GM10248 (cell line): ENCODE results near the gene B9D2.
A peak's percentile ranks its signal among the peaks of the same experiment; 100 is the strongest.
"Not testable (repeated sequence)": the region's sequence is repeated elsewhere in the genome, so short reads cannot be mapped to it uniquely, and the experiment has no call there.

Experiments
- CTCF ChIA-PET: fragments of 300-600 bp; sonication (Branson Sonifier 250); formaldehyde crosslinking; extraction: SDS; loops from one replicate; lab custom pipeline; 2021; ENCODE audit warnings: antibody characterized with exemption; lab: Yijun Ruan, JAX
- POLR2A ChIA-PET: fragments of 350-650 bp; sonication (Branson Sonifier 250); formaldehyde crosslinking; extraction: SDS; loops from one replicate; lab custom pipeline; 2020; ENCODE audit warnings: antibody characterized with exemption; lab: Yijun Ruan, JAX
- DNase-seq: peaks from one replicate; pipeline ENCODE4 v3.0.0; 2012; ENCODE audit errors: extremely low spot score
- CTCF ChIP-seq: IDR thresholded peaks from 2 replicates; pipeline ENCODE4 v1.5.1; 2012; ENCODE audit warnings: mild to moderate bottlenecking, low read depth; ENCODE audit errors: extremely low read depth, missing control alignments, control extremely low read depth

The B9D2 gene

GRCh38 chr19:41395355-41395754 lies 31.4 kb upstream of the B9D2 start:
- CTCF ChIA-PET: interaction anchor here (0.6 to 4.3 kb wide), 4 partner anchors 15 to 1488 kb away, joined by 3 to 12 read pairs (median 5); partner anchors contain the start of gene B9D2
- TF ChIP-seq CTCF: no peak
- POLR2A ChIA-PET: no interaction called here
- no peak for DNase-seq

- no peak for TF ChIP-seq CTCF
- DNase-seq: no peak
- ChIA-PET POLR2A (no interaction called here), CTCF (interaction anchor here (1.0 to 4.3 kb wide), 3 partner anchors 12 to 56 kb away, joined by 3 to 12 read pairs (median 4); no protein-coding TSS in a partner anchor)
Measured at GRCh38 chr19:41392775-41393174, 28.8 kb upstream of the B9D2 start.

GRCh38 chr19:41391618-41392017 lies 27.7 kb upstream of the B9D2 start:
- ChIA-PET POLR2A (no interaction called here), CTCF (interaction anchor here (1.2 kb wide), 1 partner anchor 26 kb away, joined by 3 read pairs; no protein-coding TSS in a partner anchor)
- TF ChIP-seq CTCF: no peak
- DNase-seq: no peak

DNA sequence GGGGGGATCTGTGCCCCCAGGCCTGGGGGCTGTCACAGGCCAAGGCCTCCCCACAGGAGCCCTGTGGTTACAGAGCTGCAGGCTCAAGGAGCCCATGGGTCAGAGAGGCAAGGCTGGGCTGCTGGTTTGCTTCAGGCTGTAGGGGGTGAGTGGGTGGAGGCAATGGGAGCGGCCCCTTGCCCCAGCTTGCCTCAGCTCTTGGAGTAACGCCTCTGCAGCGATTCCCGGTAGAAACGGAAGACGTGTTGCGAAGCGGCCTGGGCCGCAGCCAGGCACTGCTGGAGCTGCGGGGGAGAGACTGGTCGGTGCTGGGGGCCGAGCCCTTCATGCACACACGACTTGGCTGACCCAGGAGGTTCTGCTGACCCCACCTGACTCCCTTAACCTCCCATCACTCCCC lies 22.5 kb upstream of the B9D2 start:
- DNase-seq: no peak
- ChIA-PET POLR2A (no interaction called here), CTCF (interaction anchor here (1.0 to 1.9 kb wide), 4 partner anchors 18 to 184 kb away, joined by 3 to 7 read pairs (median 3); no protein-coding TSS in a partner anchor)
- TF ChIP-seq CTCF: no peak

GRCh38 chr19:41384351-41384750 lies 20.4 kb upstream of the B9D2 start:
- no peak for TF ChIP-seq CTCF
- DNase-seq: no peak
- ChIA-PET POLR2A (no interaction called here), CTCF (interaction anchor here (0.8 to 1.1 kb wide), 2 partner anchors 10 to 30 kb away, joined by 3 read pairs; no protein-coding TSS in a partner anchor)

GRCh38 chr19:41381536-41381935 lies 17.6 kb upstream of the B9D2 start:
- DNase-seq: not testable (repeated sequence)
- CTCF ChIA-PET: interaction anchor here (1.2 to 2.8 kb wide), 2 partner anchors 13 to 18 kb away, joined by 5 to 12 read pairs; partner anchors contain the start of gene B9D2
- POLR2A ChIA-PET: interaction anchor here (0.5 to 0.6 kb wide), 3 partner anchors 13 to 79 kb away, joined by 4 to 5 read pairs (median 4); no protein-coding TSS in a partner anchor

DNA sequence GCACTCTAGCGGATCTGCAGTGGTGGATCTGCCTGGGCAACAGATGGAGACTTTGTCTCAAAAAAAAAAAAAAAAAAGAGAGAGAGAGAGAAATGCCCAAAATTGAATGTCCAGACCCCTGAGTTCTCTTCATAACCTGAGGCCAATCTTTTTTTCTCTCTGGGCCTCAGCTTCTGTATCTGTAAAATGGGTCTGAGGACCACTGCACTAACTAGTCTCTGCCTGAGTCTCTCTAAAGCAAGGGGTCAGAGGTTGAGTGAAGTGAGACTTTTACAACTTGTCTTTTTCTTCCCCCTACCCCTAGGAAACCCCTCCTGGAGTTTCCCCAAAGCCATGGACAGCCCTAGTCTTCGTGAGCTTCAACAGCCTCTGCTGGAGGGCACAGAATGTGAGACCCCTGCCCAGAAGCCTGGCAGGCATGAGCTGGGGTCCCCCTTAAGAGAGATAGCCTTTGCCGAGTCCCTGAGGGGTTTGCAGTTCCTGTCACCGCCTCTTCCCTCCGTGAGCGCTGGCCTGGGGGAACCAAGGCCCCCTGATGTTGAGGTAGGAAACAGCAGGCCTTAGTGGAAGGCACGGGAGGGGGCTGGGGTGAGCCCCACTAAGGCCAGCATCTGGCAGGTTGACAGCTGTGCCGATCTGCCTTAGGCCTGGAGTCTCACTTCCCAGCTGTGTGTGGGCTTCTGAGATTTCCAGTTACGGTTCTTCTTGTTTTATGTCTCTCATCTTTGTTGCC lies 14.2 kb upstream of the B9D2 start:
- ChIA-PET CTCF (interaction anchor here (0.7 to 3.3 kb wide), 6 partner anchors 9 to 170 kb away, joined by 3 to 18 read pairs (median 4); partner anchors contain the start of gene B9D2), POLR2A (no interaction called here)
- peak; percentile 74 for DNase-seq
- peak; percentile 30 for TF ChIP-seq CTCF
